Right cardiac atrium (tissue), 5 donors: ENCODE data around the gene MAPKBP1. TPM values are rescaled to one million over a fixed set of nuclear protein-coding genes. Genes with fewer than 3 reads are reported as not detected.

Experiments used
- ATAC-seq, 2 donors: fragments of 200-7000 bp; cut with Tn5 transposase; one replicate each; pipeline versions ENCODE4 v1.8.0 to v1.9.1; 2020; ENCODE audit warnings: moderate library complexity in 2 of 2, mild to moderate bottlenecking in 1 of 2
- DNase-seq, 3 donors: peaks; one replicate each; pipeline ENCODE4 v3.0.0-alpha.2; 2020
- H3K27ac ChIP-seq: one replicate; pipeline ENCODE4 v1.5.1; 2013; ENCODE audit warnings: mild to moderate bottlenecking, low read length, control low read depth, moderate library complexity
- H3K27me3 ChIP-seq: one replicate; pipeline ENCODE4 v1.6.1; 2013; ENCODE audit not compliant: control insufficient read depth, insufficient read depth
- H3K4me1 ChIP-seq: one replicate; pipeline ENCODE4 v1.6.1; 2013; ENCODE audit warnings: low read length; ENCODE audit not compliant: control insufficient read depth, insufficient read depth
- H3K4me3 ChIP-seq: one replicate; pipeline ENCODE4 v1.5.1; 2013; ENCODE audit warnings: low read length, control low read depth
- H3K9me3 ChIP-seq: one replicate; pipeline ENCODE4 v1.6.1; 2013; ENCODE audit warnings: low read length; ENCODE audit not compliant: control insufficient read depth
- WGBS: extraction: QIAGEN DNeasy Blood & Tissue Kit; methylation state at CpG from one replicate; pipeline ENCODE4 v1.1.7; 2013; 5-methylcytosine and 5-hydroxymethylcytosine counted together
- intact Hi-C, 4 donors: fragments of 100-400 bp; cut with DNase I; formaldehyde crosslinking; loops; one replicate each; pipeline versions ENCODE4 v1.11.0 to v1.14.0; 2022 to 2023
- polyA plus RNA-seq: library from polyadenylated mRNA; stranded (reverse); fragments of 200-250 nt; gene quantifications from one replicate; pipeline ENCODE4 v1.2.3, GENCODE V29; 2013
- total RNA-seq, 4 donors: library from RNA; stranded (reverse); fragmentation: NEBNext Ultra II Directional; extraction: Animal tissue kit (Norgen Biotek cat#: 25700); gene quantifications; one replicate each; pipeline ENCODE4 v1.2.1, GENCODE V29; 2021
- donor health status: healthy with polysubstance abuse.
- donor health status: DM: no; HTN: yes; CAD: no.
- donor health status: DM: no; HTN: no; CAD: no.
- donor health status: DM: no; HTN: yes; CAD: no; lungs with severe emphysema.
- donor health status: DM: yes; HTN: yes; CAD: no.

MAPKBP1 gene
- total and polyA plus RNA-seq, 5 donors, result 11.2 to 20.4 (median 19.2) TPM

GRCh38 chr15:41806291-41807181 is 32.3 kb downstream of the MAPKBP1 start:
- H3K9me3 ChIP-seq, result no peaks in the 10 kb centered on the region
- WGBS, result 79% methylated on average over 10 of the region's 10 CpGs
- H3K4me3 ChIP-seq, result no peak overlapping the region
- DNase-seq (no peak), ATAC-seq (peak; percentile 25 to 47)
- no peak overlapping the region for H3K27ac ChIP-seq
- H3K4me1 ChIP-seq, result peaks cover 8% of the 10 kb centered on the region
- no peaks in the 10 kb centered on the region for H3K27me3 ChIP-seq
- intact Hi-C loops, result no loop called here

DNA sequence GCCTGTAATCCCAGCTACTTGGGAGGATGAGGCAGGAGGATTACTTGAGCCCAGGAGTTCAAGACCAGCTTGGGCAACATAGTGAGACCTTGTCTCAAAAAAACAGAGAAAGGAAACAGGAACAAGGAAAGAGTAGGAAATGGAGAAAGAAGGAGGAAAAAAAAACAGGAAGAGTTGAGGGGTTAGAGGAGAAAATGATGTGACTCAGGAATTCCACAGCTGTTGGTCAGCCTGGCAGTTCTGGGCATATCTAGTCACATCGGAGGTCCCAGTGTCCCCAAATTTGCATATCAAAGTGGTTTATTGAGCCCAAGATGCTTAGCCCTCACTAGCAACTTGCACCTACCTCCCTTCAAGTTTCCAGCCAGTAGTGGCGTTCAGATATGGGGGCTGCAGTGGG is 34.8 kb downstream of the MAPKBP1 start:
- H3K4me3 ChIP-seq, result no peak overlapping the region
- ATAC-seq (no peak), DNase-seq (no peak)
- H3K9me3 ChIP-seq, result no peaks in the 10 kb centered on the region
- intact Hi-C loops, result loop anchor here in 1 of 4 donors (2.0 kb wide), 1 partner anchor 32 kb away; no protein-coding TSS in a partner anchor
- H3K4me1 ChIP-seq, result peaks cover 8% of the 10 kb centered on the region
- no peak overlapping the region for H3K27ac ChIP-seq
- 87% methylated on average over 2 of the region's 2 CpGs for WGBS
- no peaks in the 10 kb centered on the region for H3K27me3 ChIP-seq

DNA sequence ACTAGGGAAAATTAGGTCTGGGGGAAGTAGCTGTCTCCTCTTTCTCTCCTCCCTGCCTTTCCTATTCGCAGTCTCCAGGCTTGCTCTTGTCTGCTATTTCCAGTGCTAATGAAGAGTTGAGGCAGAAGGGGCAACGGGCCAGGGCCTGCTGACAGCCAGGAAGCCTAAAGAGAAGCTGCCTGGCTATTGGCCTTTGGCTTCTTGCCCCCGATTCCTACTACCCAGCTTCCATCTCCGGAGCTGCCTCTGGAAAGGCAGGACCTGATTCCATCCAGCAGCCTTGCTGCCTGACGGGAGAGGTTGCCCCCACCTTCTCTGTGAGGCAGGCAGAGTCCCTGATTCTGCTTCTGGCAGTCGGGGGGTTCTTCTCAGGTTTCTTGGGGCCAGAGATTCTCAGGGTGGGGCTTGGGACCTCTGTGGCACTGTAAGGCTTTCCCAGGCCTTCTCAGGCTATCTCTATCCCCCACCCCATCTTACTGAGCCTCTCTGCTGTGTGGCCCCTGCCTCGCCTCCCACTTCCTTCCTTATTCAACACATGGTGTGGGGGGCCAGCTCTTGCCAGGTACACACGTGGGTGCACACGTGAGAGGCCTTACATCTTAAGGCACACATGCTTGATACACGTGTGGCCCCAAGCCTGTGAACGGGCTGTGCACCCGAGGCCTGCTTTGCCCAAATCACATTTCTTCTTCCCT is 35.4 kb downstream of the MAPKBP1 start:
- peaks cover 6% of the 10 kb centered on the region for H3K4me1 ChIP-seq
- intact Hi-C loops, result loop anchor here (2.0 to 5.0 kb wide), 3 partner anchors 33 to 37 kb away; partner anchors contain the start of gene MAPKBP1 (in 3 of the 4)
- H3K4me3 ChIP-seq, result no peak overlapping the region
- DNase-seq (no peak), ATAC-seq (no peak)
- 66% methylated on average over 12 of the region's 12 CpGs for WGBS
- no peaks in the 10 kb centered on the region for H3K9me3 ChIP-seq
- no peaks in the 10 kb centered on the region for H3K27me3 ChIP-seq
- H3K27ac ChIP-seq, result no peak overlapping the region

DNA sequence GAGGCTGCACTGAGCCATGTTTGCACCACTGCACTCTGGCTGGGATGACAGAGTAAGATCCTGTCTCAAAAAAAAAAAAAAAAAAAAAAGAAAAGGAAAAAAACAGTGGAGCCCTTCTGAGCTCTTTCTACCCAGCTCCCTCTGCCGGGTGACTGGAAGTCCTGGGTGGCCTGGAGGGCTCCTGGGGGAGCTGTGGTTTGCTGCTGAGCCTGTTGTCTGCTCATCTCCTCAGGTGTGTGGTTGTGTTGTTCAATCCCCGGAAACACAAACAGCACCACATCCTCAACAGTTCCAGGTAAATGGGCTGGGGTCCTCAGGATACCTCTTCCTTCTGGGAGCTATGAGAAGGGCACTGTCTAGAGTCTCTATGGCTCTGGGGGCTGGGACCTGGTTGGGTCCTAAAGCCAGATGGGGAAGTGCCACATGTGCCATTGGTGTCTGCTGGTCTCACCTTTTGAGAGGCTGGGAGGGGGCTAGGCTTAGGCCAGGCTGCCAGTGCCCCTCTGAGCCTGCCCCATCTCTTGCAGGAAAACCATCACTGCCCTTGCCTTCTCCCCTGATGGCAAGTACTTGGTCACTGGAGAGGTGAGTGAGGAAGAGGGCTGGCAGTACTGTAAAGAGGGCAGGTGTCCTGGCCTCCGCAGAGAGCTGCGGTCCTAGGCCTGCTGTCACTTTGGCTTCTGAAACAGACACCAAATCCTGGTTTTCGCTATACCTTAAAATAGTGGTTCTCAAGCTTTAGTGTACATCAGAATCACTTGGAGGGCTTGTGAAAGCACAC is 36.6 kb downstream of the MAPKBP1 start:
- Histone ChIP-seq H3K27me3 (no peaks in the 10 kb centered on the region), H3K27ac (no peak overlapping the region), H3K4me1 (peaks cover 6% of the 10 kb centered on the region), H3K9me3 (no peaks in the 10 kb centered on the region), H3K4me3 (no peak overlapping the region)
- intact Hi-C loops, result loop anchor here in 3 of 4 donors (2.0 to 5.0 kb wide), 2 partner anchors 36 to 39 kb away; partner anchors contain the start of gene MAPKBP1 (in 3 of the 3)
- ATAC-seq (peak in 1 of 2 donors; percentile 5), DNase-seq (no peak)
- WGBS, result 92% methylated on average over 5 of the region's 5 CpGs

- intact Hi-C loops, result loop anchor here in 3 of 4 donors (2.0 to 5.0 kb wide), 2 partner anchors 37 to 39 kb away; partner anchors contain the start of gene MAPKBP1 (in 3 of the 3)
- Histone ChIP-seq H3K27me3 (no peaks in the 10 kb centered on the region), H3K4me3 (no peak overlapping the region), H3K27ac (no peak overlapping the region), H3K9me3 (no peaks in the 10 kb centered on the region), H3K4me1 (peaks cover 1% of the 10 kb centered on the region)
- peak; percentile 84 to 93 (median 92) for DNase-seq
- ATAC-seq, result peak; percentile 89 to 91
- 49% methylated on average over 18 of the region's 18 CpGs for WGBS
These were observed 37.3 kb downstream of the MAPKBP1 start for GRCh38 chr15:41811432-41812195.

- WGBS, result 91% methylated on average over 11 of the region's 11 CpGs
- no peak overlapping the region for H3K27ac ChIP-seq
- no peak for ATAC-seq
- H3K9me3 ChIP-seq, result no peaks in the 10 kb centered on the region
- no peaks in the 10 kb centered on the region for H3K4me1 ChIP-seq
- H3K4me3 ChIP-seq, result no peak overlapping the region
- intact Hi-C loops, result loop anchor here in 2 of 4 donors (5.0 kb wide), 1 partner anchor 41 kb away; the partner anchor contains the start of gene MAPKBP1 (in 2 of the 2)
- H3K27me3 ChIP-seq, result no peaks in the 10 kb centered on the region
- DNase-seq, result no peak
These were observed 38.6 kb downstream of the MAPKBP1 start for GRCh38 chr15:41812820-41813375.

DNA sequence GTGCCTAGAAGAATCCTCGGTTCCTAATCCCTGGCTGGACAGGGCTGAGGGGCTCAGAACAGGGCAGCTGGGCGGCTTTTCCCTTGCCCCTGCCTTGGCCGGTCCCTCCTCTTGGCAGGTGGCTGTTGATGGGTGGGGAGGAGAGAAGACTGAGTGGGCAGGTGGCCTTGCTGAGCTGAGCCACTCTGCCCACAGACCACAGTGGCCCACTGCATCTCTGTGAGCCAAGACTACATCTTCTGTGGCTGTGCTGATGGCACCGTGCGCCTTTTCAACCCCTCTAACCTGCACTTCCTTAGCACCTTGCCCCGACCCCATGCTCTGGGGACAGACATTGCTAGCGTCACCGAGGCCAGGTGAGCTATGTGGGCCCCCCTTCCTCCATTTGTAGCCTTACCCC is 39.1 kb downstream of the MAPKBP1 start:
- 88% methylated on average over 8 of the region's 8 CpGs for WGBS
- no peak for DNase-seq
- intact Hi-C loops, result loop anchor here in 2 of 4 donors (5.0 kb wide), 1 partner anchor 41 kb away; the partner anchor contains the start of gene MAPKBP1 (in 2 of the 2)

GRCh38 chr15:41814534-41814933 is 40.2 kb downstream of the MAPKBP1 start:
- WGBS, result 80% methylated on average over 5 of the region's 5 CpGs
- ATAC-seq, result no peak

More for the DNA sequence above, 39.1 kb downstream of the MAPKBP1 start:
- Histone ChIP-seq H3K4me1 (no peaks in the 10 kb centered on the region), H3K4me3 (no peak overlapping the region), H3K27me3 (no peaks in the 10 kb centered on the region), H3K27ac (no peak overlapping the region), H3K9me3 (no peaks in the 10 kb centered on the region)
- no peak for ATAC-seq

GRCh38 chr15:41816788-41817187 is 42.5 kb downstream of the MAPKBP1 start:
- DNase-seq (peak in 1 of 3 donors; percentile 22), ATAC-seq (no peak)
- Histone ChIP-seq H3K4me3 (no peak overlapping the region), H3K27ac (no peak overlapping the region), H3K9me3 (no peaks in the 10 kb centered on the region), H3K4me1 (no peaks in the 10 kb centered on the region), H3K27me3 (no peaks in the 10 kb centered on the region)
- WGBS, result 91% methylated on average over 9 of the region's 9 CpGs
- intact Hi-C loops, result no loop called here

More at GRCh38 chr15:41814534-41814933, 40.2 kb downstream of the MAPKBP1 start:
- Histone ChIP-seq H3K4me3 (no peak overlapping the region), H3K4me1 (no peaks in the 10 kb centered on the region), H3K9me3 (no peaks in the 10 kb centered on the region), H3K27ac (no peak overlapping the region), H3K27me3 (no peaks in the 10 kb centered on the region)
- DNase-seq, result no peak
- intact Hi-C loops, result loop anchor here in 3 of 4 donors (2.0 to 5.0 kb wide), 2 partner anchors 42 kb away; partner anchors contain the start of gene MAPKBP1 (in 2 of the 3)
